Skeletal muscle cell (primary cell): ENCODE results near the gene EXOC1L.
"Not testable (repeated sequence)": the region's sequence is repeated elsewhere in the genome, so short reads cannot be mapped to it uniquely, and the experiment has no call there.

Experiments used
- DNase-seq: peaks from one replicate; pipeline ENCODE4 v3.0.0-alpha.2; 2010; ENCODE audit warnings: low read depth
- H3K4me3 ChIP-seq: 2 replicates; pipeline ENCODE4 v1.5.1; 2011; ENCODE audit warnings: low read depth, mild to moderate bottlenecking, control low read depth, low read length, moderate library complexity

EXOC1L gene

DNA sequence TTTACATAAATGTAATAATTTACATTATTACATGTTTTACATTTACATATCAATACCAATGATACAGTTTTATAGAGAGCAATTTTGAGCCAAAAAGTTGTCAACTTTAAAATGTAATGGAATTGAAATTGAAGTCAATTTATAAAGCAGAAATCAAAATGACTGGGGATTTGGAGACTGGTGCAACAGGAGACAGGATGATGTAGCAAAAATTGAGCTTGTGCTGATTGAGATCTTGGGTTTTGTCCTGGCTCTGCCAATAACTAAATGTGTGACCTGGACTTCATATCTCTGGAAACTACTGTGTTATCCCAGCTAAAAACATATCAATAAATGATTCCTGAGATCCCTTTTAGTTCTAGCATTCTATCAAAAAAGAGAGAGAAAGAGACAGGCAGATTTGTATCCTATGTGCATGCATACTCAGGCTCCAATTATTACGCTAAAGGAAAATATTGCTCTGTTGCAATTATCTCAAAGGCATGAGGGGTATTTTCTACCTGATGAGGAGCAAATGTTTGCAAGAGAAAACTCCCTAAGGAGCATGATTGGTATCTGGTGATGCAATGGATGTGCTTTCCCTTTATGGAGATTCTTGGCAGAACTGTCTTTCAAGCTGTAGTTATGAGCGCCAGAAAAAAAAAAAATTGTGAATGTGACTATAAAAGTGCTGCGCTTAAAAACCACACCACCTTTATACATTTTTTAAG lies 14.7 kb downstream of the EXOC1L start:
- DNase-seq, result peak; percentile 29

DNA sequence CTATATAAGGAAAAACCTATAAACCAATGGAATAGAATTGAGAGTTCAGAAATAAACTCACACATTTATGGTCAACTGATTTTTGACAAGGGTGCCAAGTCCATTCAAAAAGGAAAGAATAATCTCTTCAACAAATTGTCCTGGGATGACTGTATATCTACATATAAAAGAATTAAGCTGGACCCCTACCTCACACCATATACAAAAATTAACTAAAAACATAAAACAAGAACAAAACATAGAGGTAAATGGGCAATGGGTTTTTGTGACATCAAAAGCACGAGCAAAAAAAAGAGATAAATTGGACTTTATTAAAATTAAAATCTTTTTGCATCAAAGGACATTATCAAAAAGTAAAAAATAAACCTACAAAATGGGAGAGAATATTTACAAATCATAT lies 18.3 kb downstream of the EXOC1L start:
- DNase-seq, result no peak
- H3K4me3 ChIP-seq, result no peak overlapping the region

More for the DNA sequence above, 14.7 kb downstream of the EXOC1L start:
- no peak overlapping the region for H3K4me3 ChIP-seq

DNA sequence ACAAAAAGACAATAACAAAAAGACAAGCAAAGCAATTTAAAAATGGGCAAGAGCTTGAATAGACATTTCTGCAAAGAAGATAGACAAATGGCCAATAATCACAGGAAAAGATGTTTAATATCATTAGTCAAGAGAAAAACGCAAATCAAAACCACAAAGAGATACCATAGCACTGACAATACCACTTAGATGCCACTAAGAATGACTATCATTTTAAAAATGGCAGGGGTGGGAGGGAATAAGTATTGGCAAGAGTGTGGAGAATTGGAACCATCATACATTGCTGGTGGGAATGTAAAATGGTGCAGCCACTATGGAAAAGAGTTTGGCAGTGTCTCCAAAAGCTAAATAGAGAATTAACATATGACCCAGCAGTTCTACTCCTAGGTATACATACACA lies 18.8 kb downstream of the EXOC1L start:
- DNase-seq, result no peak
- no peak overlapping the region for H3K4me3 ChIP-seq

DNA sequence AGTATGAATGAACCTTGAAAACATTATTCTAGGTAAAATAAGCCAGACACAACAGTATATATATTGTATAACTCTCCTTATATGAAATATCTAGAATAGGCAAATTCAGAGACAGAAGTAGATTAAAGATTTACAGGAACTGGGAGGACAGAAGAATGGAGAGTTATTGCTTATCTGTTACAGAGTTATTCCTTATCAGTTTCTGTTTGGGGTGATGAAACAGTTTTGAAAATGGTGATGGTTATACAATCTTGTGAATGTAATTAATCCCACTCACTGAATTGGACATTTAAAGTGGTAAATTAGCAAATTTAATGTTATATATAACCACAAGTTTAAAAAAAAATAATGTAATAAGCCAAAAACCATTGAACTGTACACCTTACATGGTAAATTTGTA lies 19.4 kb downstream of the EXOC1L start:
- H3K4me3 ChIP-seq, result no peak overlapping the region
- DNase-seq, result no peak

DNA sequence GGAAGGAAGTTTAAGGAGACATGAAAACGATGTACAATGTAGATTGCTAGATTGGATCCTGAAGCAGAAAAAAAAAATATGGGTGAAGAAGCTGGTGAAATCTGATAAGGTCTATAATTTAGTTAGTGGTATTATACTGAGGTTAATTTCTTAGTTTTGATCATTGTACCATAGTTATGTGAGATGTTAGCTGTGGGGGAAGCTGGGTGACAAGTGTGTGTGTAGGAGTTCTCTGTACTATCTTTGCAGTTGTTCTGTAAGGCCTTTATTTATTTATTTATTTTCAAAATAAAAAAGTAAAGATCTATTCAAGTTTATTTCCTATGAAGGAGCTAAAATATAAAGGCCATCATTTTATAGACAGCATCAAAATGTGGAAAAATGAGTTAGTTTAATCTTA lies 21.4 kb downstream of the EXOC1L start:
- no peak overlapping the region for H3K4me3 ChIP-seq
- no peak for DNase-seq

DNA sequence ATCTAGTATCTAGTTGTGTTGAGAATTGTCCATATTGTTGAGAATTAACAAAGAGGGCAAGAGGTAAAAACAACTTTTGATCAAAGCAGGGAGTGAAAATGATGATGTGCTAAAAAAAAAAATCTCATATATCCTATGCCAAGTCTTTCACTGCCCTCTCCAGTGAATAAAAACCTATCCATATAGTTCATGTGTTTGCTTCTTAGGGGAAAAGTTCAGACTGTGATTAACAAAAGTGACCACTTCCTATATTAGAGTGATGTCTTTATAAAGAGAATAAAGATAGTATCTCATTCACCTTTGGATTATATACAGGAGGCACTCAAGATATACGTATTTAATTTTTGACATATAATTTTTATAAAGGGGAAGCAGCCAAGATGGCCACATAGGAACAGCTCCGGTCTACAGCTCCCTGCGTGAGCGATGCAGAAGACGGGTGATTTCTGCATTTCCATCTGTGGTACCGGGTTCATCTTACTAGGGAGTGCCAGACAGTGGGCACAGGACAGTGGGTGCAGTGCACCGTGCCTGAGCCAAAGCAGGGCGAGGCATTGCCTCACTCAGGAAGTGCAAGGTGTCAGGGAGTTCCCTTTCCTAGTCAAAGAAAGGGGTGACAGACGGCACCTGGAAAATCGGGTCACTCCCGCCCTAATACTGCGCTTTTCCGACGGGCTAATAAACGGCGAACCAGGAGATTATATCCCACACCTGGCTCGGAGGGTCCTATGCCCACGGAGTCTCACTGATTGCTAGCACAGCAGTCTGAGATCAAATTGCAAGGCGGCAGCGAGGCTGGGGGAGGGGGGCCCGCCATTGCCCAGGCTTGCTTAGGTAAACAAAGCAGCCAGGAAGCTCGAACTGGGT lies 22.0 kb downstream of the EXOC1L start:
- not testable (repeated sequence) for H3K4me3 ChIP-seq, DNase-seq

DNA sequence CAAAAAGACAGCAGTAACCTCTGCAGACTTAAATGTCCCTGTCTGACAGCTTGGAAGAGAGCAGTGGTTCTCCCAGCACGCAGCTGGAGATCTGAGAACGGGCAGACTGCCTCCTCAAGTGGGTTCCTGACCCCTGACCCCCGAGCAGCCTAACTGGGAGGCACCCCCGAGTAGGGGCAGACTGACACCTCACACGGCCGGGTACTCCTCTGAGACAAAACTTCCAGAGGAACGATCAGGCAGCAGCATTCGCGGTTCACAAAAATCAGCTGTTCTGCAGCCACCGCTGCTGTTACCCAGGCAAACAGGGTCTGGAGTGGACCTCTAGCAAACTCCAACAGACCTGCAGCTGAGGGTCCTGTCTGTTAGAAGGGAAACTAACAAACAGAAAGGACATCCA lies 22.7 kb downstream of the EXOC1L start:
- not testable (repeated sequence) for H3K4me3 ChIP-seq, DNase-seq

DNA sequence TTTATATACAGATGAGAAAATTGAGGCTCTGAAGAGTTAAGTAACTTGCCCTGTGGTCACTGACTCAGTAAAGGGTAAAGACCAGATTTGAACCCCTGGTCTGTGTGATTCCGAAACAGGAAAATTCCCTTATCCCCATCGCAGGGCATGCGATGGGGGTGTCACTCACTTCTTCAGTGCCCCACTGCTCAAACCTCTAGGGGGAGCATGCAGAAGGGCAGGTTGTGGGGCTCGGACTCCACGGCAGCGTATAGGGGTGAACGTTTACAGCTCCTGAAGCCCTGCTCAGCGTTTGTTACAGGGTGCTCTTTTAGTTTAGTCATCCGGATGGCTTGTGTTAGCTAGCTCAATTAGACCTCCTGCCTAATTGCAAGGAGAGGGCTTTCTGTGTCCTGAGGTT lies 30.1 kb downstream of the EXOC1L start:
- H3K4me3 ChIP-seq, result no peak overlapping the region
- no peak for DNase-seq

DNA sequence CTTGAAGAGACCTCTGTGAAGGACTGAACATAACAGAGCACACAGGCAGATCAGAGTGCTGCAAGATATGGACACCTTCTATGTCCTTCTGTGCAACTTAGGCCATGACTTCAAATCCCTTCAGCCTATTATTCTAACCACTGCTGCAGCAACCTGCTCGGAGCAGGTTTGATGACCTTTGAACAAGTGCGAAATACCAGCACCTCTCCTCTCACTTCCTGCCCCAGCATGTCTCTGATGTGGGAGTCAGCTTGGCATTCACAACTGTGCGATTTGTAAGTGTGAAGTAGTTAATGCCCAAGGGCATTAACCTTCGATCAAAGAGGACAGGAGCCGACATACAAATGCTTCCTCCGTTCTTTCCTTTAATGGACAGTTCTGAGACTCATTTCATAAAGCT lies 32.3 kb downstream of the EXOC1L start:
- DNase-seq, result no peak
- H3K4me3 ChIP-seq, result no peak overlapping the region

DNA sequence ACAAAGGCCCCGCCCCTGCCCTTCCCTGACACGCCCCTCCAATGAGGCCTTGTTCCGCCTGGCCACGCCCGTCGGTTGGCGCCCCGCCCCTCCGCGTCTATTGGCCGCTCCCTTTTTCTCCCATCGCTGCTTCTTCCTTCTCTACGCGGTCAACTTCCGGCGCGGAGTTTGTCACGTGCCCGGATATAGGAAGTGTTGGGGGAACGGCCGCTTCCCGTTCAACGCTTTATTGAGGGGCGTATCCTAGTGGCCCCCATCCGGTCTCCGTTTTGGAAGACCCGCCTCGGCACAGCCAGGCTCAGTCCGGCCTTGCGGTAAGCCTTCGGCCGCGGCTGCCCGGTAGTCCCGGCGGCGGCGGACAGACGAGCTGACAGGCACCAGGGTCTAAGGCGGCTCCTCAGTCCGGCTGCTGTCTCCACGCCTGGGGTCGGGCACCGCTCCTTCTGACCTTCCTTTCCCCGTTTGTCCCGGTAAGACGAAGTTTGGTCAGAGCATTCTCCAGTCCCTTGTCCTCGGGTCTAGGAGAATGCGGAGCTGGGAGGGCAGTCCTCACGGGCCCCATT lies 34.0 kb downstream of the EXOC1L start, which contains the start of gene EXOC1:
Gene EXOC1 (plus strand): TSS at position 165 of the 563 bp plus-strand sequence. CDS start 4,676 bp downstream, outside the sequence.
- peak; percentile 89 for DNase-seq
- H3K4me3 ChIP-seq, result peak within 1 kb of the TSS; percentile 85

DNA sequence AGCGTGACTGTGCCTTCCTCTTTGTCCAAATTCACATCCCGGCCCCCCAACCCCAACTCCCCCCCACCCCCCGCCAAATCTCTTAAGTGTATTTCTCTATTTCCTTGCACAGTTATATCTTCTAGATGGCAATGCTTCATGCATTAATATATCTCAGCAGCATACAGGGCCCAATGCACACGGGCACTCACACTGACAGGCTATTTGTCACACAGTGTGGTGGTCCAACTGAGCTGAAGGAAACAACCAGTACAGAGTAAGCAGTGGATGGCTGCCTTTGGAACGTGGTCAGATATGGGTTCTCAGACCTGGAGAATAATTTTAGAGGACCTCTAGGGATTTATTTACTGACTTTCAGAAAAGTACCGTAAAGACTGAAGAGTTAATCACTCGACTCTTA lies 34.5 kb downstream of the EXOC1L start:
- DNase-seq, result no peak
- H3K4me3 ChIP-seq, result peak overlapping the region; percentile 85

DNA sequence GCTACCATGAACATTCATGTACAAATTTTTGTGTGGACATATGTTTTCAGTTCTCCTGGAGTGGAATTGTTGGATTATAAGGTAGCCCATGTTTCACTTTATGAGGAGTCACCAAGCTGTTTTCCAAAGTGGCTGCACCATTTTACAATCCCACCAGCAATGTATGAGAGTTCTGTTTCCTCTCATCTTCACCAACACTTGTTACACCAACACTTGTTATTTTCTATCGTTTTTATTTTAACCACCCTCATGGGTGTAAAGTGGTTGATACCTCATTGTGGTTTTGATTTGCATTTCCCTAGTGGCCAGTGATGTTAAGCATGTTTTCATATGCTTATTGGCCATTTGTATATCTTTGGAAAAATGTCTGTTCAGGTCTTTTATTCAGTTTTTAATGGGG lies 38.0 kb downstream of the EXOC1L start:
- no peak overlapping the region for H3K4me3 ChIP-seq
- DNase-seq, result no peak

DNA sequence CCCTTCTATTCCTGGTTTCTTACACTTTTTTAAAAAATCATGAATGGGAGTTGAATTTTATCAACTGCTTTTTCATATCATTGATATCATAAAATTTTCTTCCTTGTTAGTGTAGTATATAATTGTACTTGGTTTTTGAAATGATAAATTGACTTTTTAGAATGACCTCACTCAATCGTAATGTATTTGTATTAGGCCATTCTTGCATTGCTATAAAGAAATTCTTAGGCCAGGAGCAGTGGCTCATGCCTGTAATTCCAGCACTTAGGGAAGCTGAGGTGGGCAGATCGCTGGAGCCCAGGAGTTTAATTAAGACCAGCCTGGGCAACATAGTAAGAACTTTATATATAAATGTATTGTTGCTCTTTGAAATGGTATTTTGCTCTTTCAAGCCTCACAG lies 40.1 kb downstream of the EXOC1L start:
- H3K4me3 ChIP-seq, result no peak overlapping the region
- DNase-seq, result no peak

DNA sequence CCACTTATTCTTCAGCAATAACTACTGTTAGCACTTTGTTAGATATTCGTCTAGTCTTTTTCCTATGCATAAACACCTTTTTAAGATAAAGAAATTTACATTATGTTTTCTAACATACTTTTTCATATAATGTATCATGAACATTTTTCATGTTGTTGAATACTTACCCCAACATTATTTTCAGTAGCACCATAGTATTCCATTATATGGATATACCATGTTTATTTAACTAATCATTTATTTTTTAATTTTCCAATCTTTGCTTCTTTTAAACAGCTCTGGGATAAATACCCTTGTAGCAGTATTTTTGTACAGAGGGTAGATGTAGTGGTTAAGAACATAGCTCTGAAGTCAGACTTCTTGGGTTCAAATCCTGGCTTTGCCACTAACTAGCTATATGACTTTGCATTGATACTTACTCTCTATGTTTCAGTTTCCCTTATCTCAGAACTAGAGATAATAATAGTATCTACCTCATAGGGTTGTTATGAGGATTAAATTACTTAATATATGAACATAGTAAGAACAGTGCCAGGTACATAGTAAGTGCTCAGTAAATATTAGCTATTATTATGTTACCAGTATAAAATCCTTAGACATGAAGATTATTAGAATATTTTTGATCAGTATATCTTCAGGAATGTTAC lies 45.1 kb downstream of the EXOC1L start:
- no peak overlapping the region for H3K4me3 ChIP-seq
- no peak for DNase-seq

DNA sequence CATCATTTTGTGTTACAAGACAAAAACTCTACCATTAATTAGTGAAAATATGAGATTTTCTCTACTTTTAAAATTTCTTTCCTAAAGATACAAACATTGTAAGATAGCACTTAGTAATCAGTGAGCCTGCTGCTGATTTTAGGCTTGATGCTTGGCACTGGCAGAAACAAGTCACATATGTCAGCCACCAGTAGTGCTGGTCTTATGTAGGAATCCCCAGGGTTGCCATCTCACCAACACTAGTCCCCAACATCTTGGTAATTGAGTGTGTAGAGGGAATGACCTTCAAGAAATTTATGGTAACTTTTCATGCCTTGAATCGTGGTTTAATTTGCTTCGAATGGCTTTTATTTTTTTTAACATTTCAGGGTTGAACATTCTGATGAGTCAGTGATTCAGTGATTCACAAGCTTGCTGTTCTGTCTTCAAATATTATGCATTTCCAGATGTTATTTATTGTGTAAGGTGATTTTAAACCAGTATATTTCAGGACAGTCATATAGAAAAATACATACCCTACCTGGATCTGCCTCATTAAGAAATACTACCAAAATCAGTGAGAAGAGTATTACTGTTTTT lies 45.7 kb downstream of the EXOC1L start:
- H3K4me3 ChIP-seq, result no peak overlapping the region
- DNase-seq, result peak; percentile 24

DNA sequence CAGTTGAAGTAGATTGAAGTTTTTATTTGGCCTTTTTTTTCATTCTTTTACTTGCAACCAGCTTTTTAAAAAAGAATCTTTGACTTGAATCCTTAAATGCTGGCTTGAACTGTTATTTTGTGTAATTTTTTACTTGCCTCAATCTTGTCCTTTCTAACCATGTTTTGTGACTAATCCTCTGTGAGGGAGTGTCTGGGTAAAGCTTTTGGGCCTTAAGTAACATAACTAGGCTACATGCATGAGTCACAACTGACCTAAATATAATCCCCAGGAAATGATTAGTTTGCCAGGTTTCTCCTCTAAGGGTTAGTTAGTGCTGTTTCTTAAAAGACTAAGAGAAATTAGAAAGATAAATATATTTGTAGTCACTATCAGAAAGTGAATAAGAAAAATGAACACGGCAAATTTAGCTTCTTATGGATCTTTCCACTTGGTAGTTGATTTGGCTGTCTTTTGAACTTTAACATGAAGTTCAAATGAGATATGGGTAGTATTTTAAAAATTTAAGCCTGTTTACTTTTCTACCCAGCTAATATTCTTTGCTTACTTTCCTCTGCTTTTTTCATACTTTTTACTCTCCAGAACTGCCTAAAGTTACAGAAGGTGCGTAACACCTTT lies 46.8 kb downstream of the EXOC1L start:
- no peak overlapping the region for H3K4me3 ChIP-seq
- DNase-seq, result peak; percentile 89

DNA sequence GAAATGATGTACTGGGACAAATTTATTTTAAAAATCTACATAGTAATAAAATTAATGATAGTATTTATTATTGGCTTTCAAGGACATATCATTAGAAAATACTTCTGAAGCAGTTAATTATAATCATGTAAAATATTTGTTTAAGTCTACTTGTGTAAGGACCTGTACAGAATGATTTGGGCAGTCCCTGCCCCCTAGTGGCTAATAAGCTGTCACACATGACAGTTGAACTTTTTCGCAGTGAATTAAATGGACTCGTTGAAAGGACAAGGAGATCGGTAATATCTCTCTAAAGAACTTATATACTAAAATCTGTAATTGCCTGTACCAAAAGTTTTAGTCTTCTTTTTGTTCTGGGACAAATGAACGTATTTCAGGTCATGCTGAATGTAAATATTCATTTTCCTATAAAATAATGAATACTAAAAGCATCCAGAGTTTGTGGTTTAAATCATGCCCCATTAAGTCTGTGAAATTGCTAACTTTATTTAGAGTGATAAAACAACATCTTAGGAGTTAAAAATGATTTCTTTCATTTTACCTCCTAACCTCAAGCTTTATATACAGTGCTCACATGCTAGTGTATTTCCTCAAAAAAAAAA lies 47.5 kb downstream of the EXOC1L start:
- DNase-seq, result peak; percentile 30
- no peak overlapping the region for H3K4me3 ChIP-seq

DNA sequence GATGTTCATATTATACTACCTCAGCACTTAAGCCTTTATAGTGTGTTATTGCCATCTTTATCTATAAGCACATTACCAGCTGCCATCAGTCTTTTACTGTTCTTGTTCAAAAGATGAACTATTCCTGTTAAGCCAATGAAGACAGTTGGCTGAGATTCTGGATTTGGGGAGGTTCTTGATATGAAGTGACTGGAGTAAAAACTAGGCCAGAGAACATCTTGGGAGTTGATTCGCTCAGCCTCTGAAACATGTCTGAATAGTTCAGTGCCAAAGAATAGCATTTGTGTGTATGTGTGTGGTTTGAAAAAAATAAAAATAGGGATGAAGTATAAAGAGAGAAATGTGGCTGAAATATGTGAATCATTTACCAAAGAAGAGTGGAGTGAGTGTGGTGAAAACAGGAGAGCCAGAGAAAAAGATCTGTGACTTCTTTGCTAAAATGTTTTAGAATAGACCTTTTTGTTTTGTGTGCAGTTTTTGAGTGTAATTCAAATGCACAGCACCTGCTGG lies 49.0 kb downstream of the EXOC1L start:
- DNase-seq, result no peak
- no peak overlapping the region for H3K4me3 ChIP-seq
